Caco-2 (cell line): Measurements from ENCODE around the gene RABGEF1. TPM values are rescaled to one million over a fixed set of nuclear protein-coding genes. Genes with fewer than 3 reads are reported as not detected.
A peak's percentile ranks its signal among the peaks of the same experiment; 100 is the strongest.

ENCODE experiments used
- BruUV-seq: library from RNA; stranded (reverse); fragments of 400-500 nt; replicated peaks from 2 replicates; lab custom pipeline; 2021; lab: Mats Ljungman, UMichigan
- CTCF ChIA-PET: fragments of 300-600 bp; sonication (Branson Sonifier 250); formaldehyde crosslinking; loops from one replicate; lab custom pipeline; 2022; ENCODE audit warnings: antibody characterized with exemption; lab: Charles Lee
- POLR2A ChIA-PET: fragments of 300-600 bp; sonication (Branson Sonifier 250); formaldehyde crosslinking; loops from one replicate; lab custom pipeline; 2022; ENCODE audit warnings: antibody characterized with exemption; lab: Charles Lee
- DNase-seq, 2 experiments: peaks; one replicate each; pipeline versions ENCODE4 v3.0.0 to v3.0.0-alpha.2; 2020 to 2022
- H3K27me3 ChIP-seq: replicated peaks from 2 replicates; pipeline ENCODE4 v1.6.0; 2011; ENCODE audit warnings: low read length; ENCODE audit not compliant: control insufficient read depth, insufficient read depth
- H3K36me3 ChIP-seq: 2 replicates; pipeline ENCODE4 v1.5.1; 2011; ENCODE audit warnings: low read length; ENCODE audit not compliant: control insufficient read depth, insufficient read depth
- H3K4me1 ChIP-seq: fragments of 250-450 bp; sonication (Bioruptor Pico); 2 replicates; pipeline ENCODE4 v1.5.1; 2020; ENCODE audit warnings: mild to moderate bottlenecking
- H3K4me3 ChIP-seq: 2 replicates; pipeline ENCODE4 v1.5.1; 2011; ENCODE audit warnings: low read depth, mild to moderate bottlenecking, control low read depth, low read length
- H3K9me3 ChIP-seq: fragments of 250-450 bp; sonication (Bioruptor Pico); 2 replicates; pipeline ENCODE4 v1.5.1; 2020; ENCODE audit warnings: mild to moderate bottlenecking, moderate library complexity
- H3K27ac Mint-ChIP-seq: one replicate; pipeline ENCODE4 v1.8.0; 2022; ENCODE audit warnings: mixed read lengths; ENCODE audit not compliant: unreplicated experiment
- H3K27me3 Mint-ChIP-seq: one replicate; pipeline ENCODE4 v1.8.0; 2022; ENCODE audit warnings: mixed read lengths; ENCODE audit not compliant: insufficient read depth, unreplicated experiment
- H3K36me3 Mint-ChIP-seq: one replicate; pipeline ENCODE4 v1.8.0; 2022; ENCODE audit warnings: mild to moderate bottlenecking, mixed read lengths; ENCODE audit not compliant: insufficient read depth, unreplicated experiment
- H3K4me1 Mint-ChIP-seq: one replicate; pipeline ENCODE4 v1.8.0; 2022; ENCODE audit warnings: low read depth, mixed read lengths; ENCODE audit not compliant: unreplicated experiment
- H3K4me3 Mint-ChIP-seq: one replicate; pipeline ENCODE4 v1.8.0; 2022; ENCODE audit warnings: mild to moderate bottlenecking, moderate library complexity, mixed read lengths; ENCODE audit not compliant: unreplicated experiment
- H3K9me3 Mint-ChIP-seq: one replicate; pipeline ENCODE4 v1.8.0; 2022; ENCODE audit warnings: mixed read lengths; ENCODE audit not compliant: unreplicated experiment
- CTCF ChIP-seq, 2 experiments: fragments of 200-600 bp in 1 of 2; IDR thresholded peaks; 1 replicate in 1 of 2; 2 replicates in 1 of 2; pipeline versions ENCODE4 v1.5.1 to v1.8.0; 2011 to 2022; ENCODE audit warnings: antibody characterized with exemption in 1 of 2, control low read depth in 1 of 2, inconsistent platforms in 1 of 2, low read depth in 1 of 2, low read length in 1 of 2, mild to moderate bottlenecking in 1 of 2, moderate library complexity in 1 of 2; ENCODE audit not compliant: insufficient read depth in 1 of 2, severe bottlenecking in 1 of 2, unreplicated experiment in 1 of 2
- intact Hi-C: fragments of 100-400 bp; cut with micrococcal nuclease; formaldehyde crosslinking; loops from one replicate; pipeline ENCODE4 v1.10.0; 2022; ENCODE audit not compliant: unreplicated experiment
- total RNA-seq: library from RNA; stranded (reverse); gene quantifications from 2 replicates; pipeline ENCODE4 v1.2.3, GENCODE V29; 2022

RABGEF1 gene
- total RNA-seq, 1 experiment from 2014 or later: 20.3 TPM

- Histone ChIP-seq H3K27me3 (no peaks in the 10 kb centered on the region), H3K36me3 (no peaks in the 10 kb centered on the region), H3K9me3 (no peaks in the 10 kb centered on the region), H3K4me1 (no peaks in the 10 kb centered on the region), H3K4me3 (no peak overlapping the region)
- Mint-ChIP-seq H3K36me3 (no peaks in the 10 kb centered on the region), H3K27me3 (no peaks in the 10 kb centered on the region), H3K4me3 (no peak overlapping the region), H3K27ac (peak overlapping the region; percentile 47), H3K4me1 (no peaks in the 10 kb centered on the region), H3K9me3 (no peaks in the 10 kb centered on the region)
- TF ChIP-seq CTCF (IDR thresholded peaks at IDR 0.05; ENCODE audit: insufficient read depth in 1 of 2, low read depth in 1 of 2, low read length in 1 of 2, severe bottlenecking in 1 of 2, unreplicated experiment in 1 of 2): no peak
- CTCF ChIA-PET: no interaction called here
- no peak for DNase-seq
- BruUV-seq: no TSS peak
- intact Hi-C loops: no loop called here
- POLR2A ChIA-PET: interaction anchor here (0.5 kb wide), 1 partner anchor 222 kb away, joined by 5 read pairs; the partner anchor contains the start of gene TMEM248
Measured at GRCh38 chr7:66698652-66699205, 41.8 kb upstream of the RABGEF1 start.

- Histone ChIP-seq H3K4me1 (no peaks in the 10 kb centered on the region), H3K4me3 (no peak overlapping the region), H3K36me3 (no peaks in the 10 kb centered on the region), H3K9me3 (no peaks in the 10 kb centered on the region), H3K27me3 (no peaks in the 10 kb centered on the region)
- CTCF ChIA-PET: interaction anchor here (0.5 kb wide), 1 partner anchor 87 kb away, joined by 3 read pairs; no protein-coding TSS in a partner anchor
- Mint-ChIP-seq H3K27ac (no peak overlapping the region), H3K4me3 (no peak overlapping the region), H3K27me3 (no peaks in the 10 kb centered on the region), H3K9me3 (no peaks in the 10 kb centered on the region), H3K4me1 (no peaks in the 10 kb centered on the region), H3K36me3 (no peaks in the 10 kb centered on the region)
- DNase-seq: no peak
- no TSS peak for BruUV-seq
- POLR2A ChIA-PET: no interaction called here
- TF ChIP-seq CTCF (IDR thresholded peaks at IDR 0.05; ENCODE audit: insufficient read depth in 1 of 2, low read depth in 1 of 2, low read length in 1 of 2, severe bottlenecking in 1 of 2, unreplicated experiment in 1 of 2): no peak
- intact Hi-C loops: no loop called here
Measured at GRCh38 chr7:66699998-66700397, 40.5 kb upstream of the RABGEF1 start.

- ChIA-PET POLR2A (interaction anchor here (0.6 kb wide), 1 partner anchor 19 kb away, joined by 5 read pairs; no protein-coding TSS in a partner anchor), CTCF (interaction anchor here (0.5 kb wide), 1 partner anchor 88 kb away, joined by 3 read pairs; no protein-coding TSS in a partner anchor)
- TF ChIP-seq CTCF (IDR thresholded peaks at IDR 0.05; ENCODE audit: insufficient read depth in 1 of 2, low read depth in 1 of 2, low read length in 1 of 2, severe bottlenecking in 1 of 2, unreplicated experiment in 1 of 2): no peak
- H3K9me3 Mint-ChIP-seq: no peaks in the 10 kb centered on the region
- H3K4me3 Mint-ChIP-seq: no peak overlapping the region
- DNase-seq: no peak
- Histone ChIP-seq H3K27me3 (no peaks in the 10 kb centered on the region), H3K36me3 (no peaks in the 10 kb centered on the region), H3K9me3 (no peaks in the 10 kb centered on the region), H3K4me3 (no peak overlapping the region), H3K4me1 (no peaks in the 10 kb centered on the region)
- peak overlapping the region; percentile 59 for H3K27ac Mint-ChIP-seq
- no peaks in the 10 kb centered on the region for H3K27me3 Mint-ChIP-seq
- H3K4me1 Mint-ChIP-seq: no peaks in the 10 kb centered on the region
- no peaks in the 10 kb centered on the region for H3K36me3 Mint-ChIP-seq
- intact Hi-C loops: no loop called here
- no TSS peak for BruUV-seq
Measured at GRCh38 chr7:66700633-66701131, 39.9 kb upstream of the RABGEF1 start.
